HuH-7.5 (cell line): ENCODE results near the gene PJVK.
"Not testable (repeated sequence)": the region's sequence is repeated elsewhere in the genome, so short reads cannot be mapped to it uniquely, and the experiment has no call there.

Experiments used
- DNase-seq: peaks from one replicate; pipeline ENCODE4 v3.0.0; 2011; ENCODE audit warnings: low spot score

The PJVK gene

GRCh38 chr2:178429336-178429735, 21.8 kb upstream of the PJVK start:
- DNase-seq: no peak

GRCh38 chr2:178436662-178437061, 14.5 kb upstream of the PJVK start:
- DNase-seq: no peak

- no peak for DNase-seq
These were observed 9.8 kb upstream of the PJVK start for GRCh38 chr2:178441426-178441825.

- no peak for DNase-seq
These were observed 2.1 kb upstream of the PJVK start for GRCh38 chr2:178448968-178449661.

GRCh38 chr2:178449700-178450523, 1.3 kb upstream of the PJVK start:
- no peak for DNase-seq

- DNase-seq: peak; percentile 60
These were observed 729 bp upstream of the PJVK start for GRCh38 chr2:178450524-178450773.

GRCh38 chr2:178452334-178452733, 1.2 kb downstream of the PJVK start:
- DNase-seq: no peak

GRCh38 chr2:178452870-178453269, 1.7 kb downstream of the PJVK start:
- DNase-seq: no peak

- no peak for DNase-seq
These were observed 4.8 kb downstream of the PJVK start for GRCh38 chr2:178455947-178456346.

GRCh38 chr2:178457390-178457886, 6.3 kb downstream of the PJVK start:
- no peak for DNase-seq

GRCh38 chr2:178469219-178469849, 18.2 kb downstream of the PJVK start:
- no peak for DNase-seq

GRCh38 chr2:178471313-178471712, 20.1 kb downstream of the PJVK start:
- not testable (repeated sequence) for DNase-seq

- no peak for DNase-seq
These were observed 22.2 kb downstream of the PJVK start for GRCh38 chr2:178473373-178473772.

GRCh38 chr2:178473931-178474330, 22.8 kb downstream of the PJVK start:
- no peak for DNase-seq

- no peak for DNase-seq
These were observed 23.4 kb downstream of the PJVK start for GRCh38 chr2:178474560-178474959.

- DNase-seq: no peak
These were observed 25.3 kb downstream of the PJVK start for GRCh38 chr2:178476477-178476876.

GRCh38 chr2:178477443-178478129, 26.4 kb downstream of the PJVK start:
- DNase-seq: no peak

GRCh38 chr2:178478130-178478438, 26.9 kb downstream of the PJVK start:
- DNase-seq: peak; percentile 16

- DNase-seq: peak; percentile 56
These were observed 27.5 kb downstream of the PJVK start, which contains the start of gene FKBP7 for GRCh38 chr2:178478439-178479274. Gene FKBP7, minus strand, starts transcription at chr2:178478600. Its CDS starts 101 bp downstream, at chr2:178478499.

GRCh38 chr2:178479275-178479616, 28.1 kb downstream of the PJVK start:
- DNase-seq: no peak

- DNase-seq: no peak
These were observed 28.6 kb downstream of the PJVK start for GRCh38 chr2:178479758-178480226.
